PFSK-1 (cell line): ENCODE data around the gene HS3ST3A1.

Source experiments
- FOXP2 ChIP-seq: optimal IDR thresholded peaks from 2 replicates; pipeline ENCODE3; 2011; ENCODE audit warnings: borderline replicate concordance, control low read depth, inconsistent platforms; ENCODE audit not compliant: insufficient read depth; ENCODE audit errors: extremely low read length, extremely low read depth
- POLR2AphosphoS5 ChIP-seq: IDR thresholded peaks from 2 replicates; pipeline ENCODE4 v1.6.1; 2012; ENCODE audit warnings: low read depth, mild to moderate bottlenecking, control low read depth, low read length, moderate library complexity
- REST ChIP-seq, 2 experiments: IDR thresholded peaks; 2 replicates each; pipeline versions ENCODE4 v1.6.1 to v1.8.0; 2011 to 2012; ENCODE audit warnings: low read depth in 2 of 2, low read length in 2 of 2, control low read depth in 1 of 2, inconsistent platforms in 1 of 2, mild to moderate bottlenecking in 1 of 2, moderate library complexity in 1 of 2; ENCODE audit not compliant: insufficient read depth in 1 of 2
- SIN3A ChIP-seq: IDR thresholded peaks from 2 replicates; pipeline ENCODE4 v1.6.1; 2012; ENCODE audit warnings: mild to moderate bottlenecking, low read length, moderate library complexity, borderline replicate concordance; ENCODE audit not compliant: insufficient read depth
- TAF1 ChIP-seq: IDR thresholded peaks from 2 replicates; pipeline ENCODE4 v1.6.1; 2012; ENCODE audit warnings: low read length, control low read depth, borderline replicate concordance; ENCODE audit not compliant: insufficient read depth

HS3ST3A1 gene

GRCh38 chr17:13643180-13643579 is 41.5 kb upstream of the HS3ST3A1 start:
- TF ChIP-seq REST (IDR thresholded peaks at IDR 0.05; ENCODE audit: insufficient read depth in 1 of 2, low read depth in 2 of 2, low read length in 2 of 2) = no peak
- no peak for TF ChIP-seq SIN3A
- no peak for TF ChIP-seq TAF1
- no peak for TF ChIP-seq POLR2AphosphoS5
- TF ChIP-seq FOXP2 = no peak

- TF ChIP-seq SIN3A (no peak), REST (IDR thresholded peaks at IDR 0.05; ENCODE audit: insufficient read depth in 1 of 2, low read depth in 2 of 2, low read length in 2 of 2) (no peak), FOXP2 (no peak), POLR2AphosphoS5 (no peak), TAF1 (no peak)
These were observed 40.5 kb upstream of the HS3ST3A1 start for GRCh38 chr17:13642188-13642587.

- no peak for TF ChIP-seq REST (IDR thresholded peaks at IDR 0.05; ENCODE audit: insufficient read depth in 1 of 2, low read depth in 2 of 2, low read length in 2 of 2)
- TF ChIP-seq TAF1 = no peak
- TF ChIP-seq FOXP2 = no peak
- TF ChIP-seq SIN3A = no peak
- TF ChIP-seq POLR2AphosphoS5 = no peak
These were observed 38.8 kb upstream of the HS3ST3A1 start for GRCh38 chr17:13640551-13640950.

GRCh38 chr17:13638855-13639458 is 37.2 kb upstream of the HS3ST3A1 start:
- TF ChIP-seq TAF1 (no peak), REST (IDR thresholded peaks at IDR 0.05; ENCODE audit: insufficient read depth in 1 of 2, low read depth in 2 of 2, low read length in 2 of 2) (no peak), SIN3A (no peak), POLR2AphosphoS5 (no peak), FOXP2 (no peak)

GRCh38 chr17:13636951-13637350 is 35.2 kb upstream of the HS3ST3A1 start:
- TF ChIP-seq TAF1 (no peak), SIN3A (no peak), FOXP2 (no peak), REST (IDR thresholded peaks at IDR 0.05; ENCODE audit: insufficient read depth in 1 of 2, low read depth in 2 of 2, low read length in 2 of 2) (no peak), POLR2AphosphoS5 (no peak)
